ENCODE results near the gene CEPT1. TPM values are rescaled to one million over a fixed set of nuclear protein-coding genes. Genes with fewer than 3 reads are reported as not detected.

The CEPT1 gene
- polyA plus RNA-seq, 2 donors: 11.9 to 13.5 TPM

- H3K4me1 ChIP-seq (ENCODE audit: control insufficient read depth in 2 of 2, insufficient read depth in 2 of 2, low read length in 1 of 2): no peaks in the 10 kb centered on the region
- H3K36me3 ChIP-seq (ENCODE audit: control insufficient read depth in 2 of 2, insufficient read depth in 2 of 2, low read length in 1 of 2): peaks cover 0 to 4% of the 10 kb centered on the region in 2 donors
- WGBS, 2 donors: 90 to 95% methylated on average over 2 of the region's 2 CpGs
- no peaks in the 10 kb centered on the region for H3K27me3 ChIP-seq (ENCODE audit: control insufficient read depth in 1 of 2, insufficient read depth in 2 of 2, low read length in 2 of 2)
- no peaks in the 10 kb centered on the region for H3K9me3 ChIP-seq (ENCODE audit: control insufficient read depth in 2 of 2, insufficient read depth in 1 of 2, low read depth in 1 of 2, low read length in 1 of 2)
- no peak overlapping the region for H3K27ac ChIP-seq (ENCODE audit: low read depth in 2 of 2, low read length in 1 of 2)
- H3K4me3 ChIP-seq (ENCODE audit: low read depth in 1 of 2, low read length in 2 of 2): no peak overlapping the region
Measured at GRCh38 chr1:111164151-111164550, 24.1 kb downstream of the CEPT1 start.

DNA sequence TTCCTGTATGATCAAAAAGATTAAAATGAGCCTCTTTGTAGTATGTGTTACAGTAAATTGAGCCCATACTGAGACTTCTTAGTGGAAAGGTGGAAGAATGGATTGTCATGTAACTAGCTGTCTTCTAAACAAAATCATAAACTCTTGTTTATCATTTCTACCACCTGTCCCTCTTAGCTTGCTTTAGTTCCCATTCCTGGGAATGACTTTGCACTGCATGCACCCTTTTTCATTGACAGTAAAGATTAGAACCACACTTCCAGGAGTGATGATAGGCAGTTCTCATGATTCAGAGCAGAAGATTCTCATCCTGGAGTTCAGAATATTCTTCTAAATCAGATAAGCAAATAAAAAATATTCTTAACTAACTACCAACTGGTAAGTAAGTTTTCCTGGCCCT lies 32.4 kb downstream of the CEPT1 start:
- no peaks in the 10 kb centered on the region for H3K36me3 ChIP-seq (ENCODE audit: control insufficient read depth in 2 of 2, insufficient read depth in 2 of 2, low read length in 1 of 2)
- H3K27me3 ChIP-seq (ENCODE audit: control insufficient read depth in 1 of 2, insufficient read depth in 2 of 2, low read length in 2 of 2): no peaks in the 10 kb centered on the region

GRCh38 chr1:111174070-111174469 lies 34.0 kb downstream of the CEPT1 start:
- no peaks in the 10 kb centered on the region for H3K27me3 ChIP-seq (ENCODE audit: control insufficient read depth in 1 of 2, insufficient read depth in 2 of 2, low read length in 2 of 2)
- H3K4me1 ChIP-seq (ENCODE audit: control insufficient read depth in 2 of 2, insufficient read depth in 2 of 2, low read length in 1 of 2): no peaks in the 10 kb centered on the region
- H3K27ac ChIP-seq (ENCODE audit: low read depth in 2 of 2, low read length in 1 of 2): no peak overlapping the region
- no peak overlapping the region for H3K4me3 ChIP-seq (ENCODE audit: low read depth in 1 of 2, low read length in 2 of 2)
- H3K36me3 ChIP-seq (ENCODE audit: control insufficient read depth in 2 of 2, insufficient read depth in 2 of 2, low read length in 1 of 2): no peaks in the 10 kb centered on the region
- H3K9me3 ChIP-seq (ENCODE audit: control insufficient read depth in 2 of 2, insufficient read depth in 1 of 2, low read depth in 1 of 2, low read length in 1 of 2): no peaks in the 10 kb centered on the region

More for the DNA sequence above, 32.4 kb downstream of the CEPT1 start:
- H3K9me3 ChIP-seq (ENCODE audit: control insufficient read depth in 2 of 2, insufficient read depth in 1 of 2, low read depth in 1 of 2, low read length in 1 of 2): no peaks in the 10 kb centered on the region
- no peaks in the 10 kb centered on the region for H3K4me1 ChIP-seq (ENCODE audit: control insufficient read depth in 2 of 2, insufficient read depth in 2 of 2, low read length in 1 of 2)
- H3K27ac ChIP-seq (ENCODE audit: low read depth in 2 of 2, low read length in 1 of 2): no peak overlapping the region
- H3K4me3 ChIP-seq (ENCODE audit: low read depth in 1 of 2, low read length in 2 of 2): no peak overlapping the region

- Histone ChIP-seq H3K4me1 (ENCODE audit: control insufficient read depth in 2 of 2, insufficient read depth in 2 of 2, low read length in 1 of 2) (no peaks in the 10 kb centered on the region), H3K9me3 (ENCODE audit: control insufficient read depth in 2 of 2, insufficient read depth in 1 of 2, low read depth in 1 of 2, low read length in 1 of 2) (no peaks in the 10 kb centered on the region), H3K27me3 (ENCODE audit: control insufficient read depth in 1 of 2, insufficient read depth in 2 of 2, low read length in 2 of 2) (no peaks in the 10 kb centered on the region), H3K4me3 (ENCODE audit: low read depth in 1 of 2, low read length in 2 of 2) (no peak overlapping the region), H3K27ac (ENCODE audit: low read depth in 2 of 2, low read length in 1 of 2) (no peak overlapping the region), H3K36me3 (ENCODE audit: control insufficient read depth in 2 of 2, insufficient read depth in 2 of 2, low read length in 1 of 2) (no peaks in the 10 kb centered on the region)
- WGBS, 2 donors: 87 to 88% methylated on average over 3 of the region's 3 CpGs
Measured at GRCh38 chr1:111175349-111175748, 35.3 kb downstream of the CEPT1 start.

GRCh38 chr1:111176678-111177077 lies 36.7 kb downstream of the CEPT1 start:
- 72 to 79% methylated on average over 1 of the region's 1 CpG for WGBS, 2 donors
- no peaks in the 10 kb centered on the region for H3K4me1 ChIP-seq (ENCODE audit: control insufficient read depth in 2 of 2, insufficient read depth in 2 of 2, low read length in 1 of 2)
- no peak overlapping the region for H3K27ac ChIP-seq (ENCODE audit: low read depth in 2 of 2, low read length in 1 of 2)
- H3K36me3 ChIP-seq (ENCODE audit: control insufficient read depth in 2 of 2, insufficient read depth in 2 of 2, low read length in 1 of 2): no peaks in the 10 kb centered on the region
- H3K4me3 ChIP-seq (ENCODE audit: low read depth in 1 of 2, low read length in 2 of 2): no peak overlapping the region
- H3K9me3 ChIP-seq (ENCODE audit: control insufficient read depth in 2 of 2, insufficient read depth in 1 of 2, low read depth in 1 of 2, low read length in 1 of 2): no peaks in the 10 kb centered on the region
- H3K27me3 ChIP-seq (ENCODE audit: control insufficient read depth in 1 of 2, insufficient read depth in 2 of 2, low read length in 2 of 2): no peaks in the 10 kb centered on the region

GRCh38 chr1:111179968-111180533 lies 40.0 kb downstream of the CEPT1 start:
- Histone ChIP-seq H3K36me3 (ENCODE audit: control insufficient read depth in 2 of 2, insufficient read depth in 2 of 2, low read length in 1 of 2) (no peaks in the 10 kb centered on the region), H3K27ac (ENCODE audit: low read depth in 2 of 2, low read length in 1 of 2) (no peak overlapping the region), H3K4me1 (ENCODE audit: control insufficient read depth in 2 of 2, insufficient read depth in 2 of 2, low read length in 1 of 2) (no peaks in the 10 kb centered on the region), H3K27me3 (ENCODE audit: control insufficient read depth in 1 of 2, insufficient read depth in 2 of 2, low read length in 2 of 2) (no peaks in the 10 kb centered on the region), H3K4me3 (ENCODE audit: low read depth in 1 of 2, low read length in 2 of 2) (no peak overlapping the region), H3K9me3 (ENCODE audit: control insufficient read depth in 2 of 2, insufficient read depth in 1 of 2, low read depth in 1 of 2, low read length in 1 of 2) (no peaks in the 10 kb centered on the region)

- Histone ChIP-seq H3K27me3 (ENCODE audit: control insufficient read depth in 1 of 2, insufficient read depth in 2 of 2, low read length in 2 of 2) (no peaks in the 10 kb centered on the region), H3K4me1 (ENCODE audit: control insufficient read depth in 2 of 2, insufficient read depth in 2 of 2, low read length in 1 of 2) (no peaks in the 10 kb centered on the region), H3K27ac (ENCODE audit: low read depth in 2 of 2, low read length in 1 of 2) (no peak overlapping the region), H3K9me3 (ENCODE audit: control insufficient read depth in 2 of 2, insufficient read depth in 1 of 2, low read depth in 1 of 2, low read length in 1 of 2) (no peaks in the 10 kb centered on the region), H3K4me3 (ENCODE audit: low read depth in 1 of 2, low read length in 2 of 2) (no peak overlapping the region), H3K36me3 (ENCODE audit: control insufficient read depth in 2 of 2, insufficient read depth in 2 of 2, low read length in 1 of 2) (peaks cover 3 to 4% of the 10 kb centered on the region in 2 donors)
- WGBS, 2 donors: 96% methylated on average over 2 of the region's 2 CpGs
Measured at GRCh38 chr1:111182052-111182451, 42.0 kb downstream of the CEPT1 start.

GRCh38 chr1:111183308-111184069 lies 43.5 kb downstream of the CEPT1 start:
- no peaks in the 10 kb centered on the region for H3K27me3 ChIP-seq (ENCODE audit: control insufficient read depth in 1 of 2, insufficient read depth in 2 of 2, low read length in 2 of 2)
- H3K27ac ChIP-seq (ENCODE audit: low read depth in 2 of 2, low read length in 1 of 2): no peak overlapping the region
- H3K4me1 ChIP-seq (ENCODE audit: control insufficient read depth in 2 of 2, insufficient read depth in 2 of 2, low read length in 1 of 2): no peaks in the 10 kb centered on the region
- H3K36me3 ChIP-seq (ENCODE audit: control insufficient read depth in 2 of 2, insufficient read depth in 2 of 2, low read length in 1 of 2): peaks cover 11% of the 10 kb centered on the region in 2 donors
- no peak overlapping the region for H3K4me3 ChIP-seq (ENCODE audit: low read depth in 1 of 2, low read length in 2 of 2)
- H3K9me3 ChIP-seq (ENCODE audit: control insufficient read depth in 2 of 2, insufficient read depth in 1 of 2, low read depth in 1 of 2, low read length in 1 of 2): no peaks in the 10 kb centered on the region
- 80 to 85% methylated on average over 6 of the region's 6 CpGs for WGBS, 2 donors

- Histone ChIP-seq H3K9me3 (ENCODE audit: control insufficient read depth in 2 of 2, insufficient read depth in 1 of 2, low read depth in 1 of 2, low read length in 1 of 2) (no peaks in the 10 kb centered on the region), H3K27me3 (ENCODE audit: control insufficient read depth in 1 of 2, insufficient read depth in 2 of 2, low read length in 2 of 2) (no peaks in the 10 kb centered on the region), H3K27ac (ENCODE audit: low read depth in 2 of 2, low read length in 1 of 2) (no peak overlapping the region), H3K36me3 (ENCODE audit: control insufficient read depth in 2 of 2, insufficient read depth in 2 of 2, low read length in 1 of 2) (peaks cover 11 to 14% of the 10 kb centered on the region in 2 donors), H3K4me3 (ENCODE audit: low read depth in 1 of 2, low read length in 2 of 2) (no peak overlapping the region), H3K4me1 (ENCODE audit: control insufficient read depth in 2 of 2, insufficient read depth in 2 of 2, low read length in 1 of 2) (no peaks in the 10 kb centered on the region)
Measured at GRCh38 chr1:111184663-111185062, 44.6 kb downstream of the CEPT1 start.

DNA sequence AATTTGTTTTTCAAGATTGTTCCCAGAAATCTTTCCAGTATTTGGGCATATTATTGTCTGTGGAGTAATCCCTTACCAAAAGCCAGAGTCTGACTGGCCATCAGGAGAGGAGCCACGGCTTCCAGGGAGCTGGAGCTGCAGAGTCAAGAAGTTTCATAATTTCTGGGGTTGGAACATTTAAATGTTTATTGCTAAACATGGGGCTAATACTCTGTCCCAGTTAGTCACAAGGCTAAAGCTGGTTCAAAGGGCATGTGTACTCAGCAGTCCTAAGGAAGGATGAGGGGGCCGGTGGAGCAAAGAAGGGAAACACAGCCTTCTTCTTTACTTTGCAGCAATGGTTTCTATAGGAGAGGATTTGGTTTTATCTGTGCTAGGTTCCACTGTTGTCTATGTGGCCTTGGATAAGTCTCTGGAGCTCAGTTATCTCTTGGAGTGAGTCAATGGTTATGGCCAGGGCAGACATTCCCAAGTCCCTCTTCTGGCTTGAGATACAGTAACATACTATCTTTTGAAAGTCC lies 51.0 kb downstream of the CEPT1 start:
- Histone ChIP-seq H3K9me3 (ENCODE audit: control insufficient read depth in 2 of 2, insufficient read depth in 1 of 2, low read depth in 1 of 2, low read length in 1 of 2) (no peaks in the 10 kb centered on the region), H3K36me3 (ENCODE audit: control insufficient read depth in 2 of 2, insufficient read depth in 2 of 2, low read length in 1 of 2) (peaks cover 13 to 22% of the 10 kb centered on the region in 2 donors), H3K27ac (ENCODE audit: low read depth in 2 of 2, low read length in 1 of 2) (no peak overlapping the region), H3K4me3 (ENCODE audit: low read depth in 1 of 2, low read length in 2 of 2) (no peak overlapping the region), H3K27me3 (ENCODE audit: control insufficient read depth in 1 of 2, insufficient read depth in 2 of 2, low read length in 2 of 2) (no peaks in the 10 kb centered on the region), H3K4me1 (ENCODE audit: control insufficient read depth in 2 of 2, insufficient read depth in 2 of 2, low read length in 1 of 2) (peaks cover 2 to 12% of the 10 kb centered on the region in 2 donors)
- WGBS, 2 donors: 61 to 72% methylated on average over 2 of the region's 2 CpGs
